GF-D8 (cell line): ENCODE data around the gene MTFR2.
"Not testable (repeated sequence)": the region's sequence is repeated elsewhere in the genome, so short reads cannot be mapped to it uniquely, and the experiment has no call there.

ENCODE experiments used
- DNase-seq: peaks from one replicate; lab custom pipeline; 2025; lab: John Stamatoyannopoulos, UW

MTFR2 gene

DNA sequence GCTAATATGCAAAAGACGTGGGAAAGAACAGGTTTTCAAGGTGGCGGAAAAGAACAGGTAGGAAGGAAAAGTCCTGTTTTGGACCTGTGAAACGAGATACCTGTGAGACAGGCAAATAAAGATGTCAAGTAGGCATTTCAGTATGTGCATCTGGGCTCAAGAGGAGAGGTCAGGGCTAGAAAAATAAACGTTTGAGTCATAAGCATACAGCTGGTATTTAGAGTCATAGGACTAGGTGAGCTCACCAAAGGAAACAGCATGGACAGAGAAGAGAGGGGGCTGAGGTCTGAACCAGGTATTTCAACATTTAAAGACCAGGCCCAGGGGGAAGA, 14.9 kb downstream of the MTFR2 start:
- DNase-seq = no peak

DNA sequence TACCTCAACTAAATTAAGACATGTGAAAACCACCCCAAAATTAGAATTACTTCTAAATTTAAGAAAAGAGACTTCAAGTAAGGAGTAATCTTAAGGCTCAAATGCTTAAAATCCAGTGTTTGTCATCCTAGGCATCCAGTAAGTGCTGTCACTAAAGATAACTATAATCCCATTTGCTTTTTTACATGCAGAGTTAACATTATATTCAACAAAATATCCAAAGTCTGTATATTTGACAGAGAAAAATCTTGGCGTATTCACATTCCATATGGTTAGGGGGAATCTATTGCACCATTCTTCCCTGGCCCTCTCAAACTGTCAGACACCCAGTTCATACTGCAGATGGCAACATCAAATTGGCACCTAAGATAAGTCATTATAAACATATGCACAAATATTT, 17.4 kb downstream of the MTFR2 start:
- DNase-seq = no peak

DNA sequence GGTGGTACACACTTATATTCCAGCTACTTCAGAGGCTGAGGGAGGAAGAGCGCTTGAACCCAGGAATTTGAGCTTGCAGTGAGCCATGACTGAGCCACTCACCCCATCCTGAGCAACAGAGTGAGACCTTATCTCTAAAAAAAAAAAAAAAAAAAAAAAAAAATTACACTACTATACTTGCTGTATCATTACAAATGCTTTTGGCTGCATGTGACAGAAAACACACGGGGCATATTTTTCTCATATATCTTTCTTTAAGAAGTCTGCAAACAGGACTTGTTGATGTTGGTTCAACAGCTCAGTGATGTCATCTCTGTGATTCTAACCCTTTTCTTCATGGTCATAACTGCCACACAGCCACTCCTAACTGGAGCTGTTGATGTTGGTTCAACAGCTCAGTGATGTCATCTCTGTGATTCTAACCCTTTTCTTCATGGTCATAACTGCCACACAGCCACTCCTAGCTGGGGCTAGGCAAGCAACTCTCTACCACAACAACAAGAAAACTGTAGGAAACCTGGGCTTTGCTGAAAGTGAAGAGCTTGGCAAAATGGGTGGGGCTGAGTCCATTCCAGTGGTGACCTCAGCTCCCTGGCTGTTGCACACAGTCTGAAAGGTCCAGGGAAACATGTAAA, 19.8 kb downstream of the MTFR2 start:
- no peak for DNase-seq

DNA sequence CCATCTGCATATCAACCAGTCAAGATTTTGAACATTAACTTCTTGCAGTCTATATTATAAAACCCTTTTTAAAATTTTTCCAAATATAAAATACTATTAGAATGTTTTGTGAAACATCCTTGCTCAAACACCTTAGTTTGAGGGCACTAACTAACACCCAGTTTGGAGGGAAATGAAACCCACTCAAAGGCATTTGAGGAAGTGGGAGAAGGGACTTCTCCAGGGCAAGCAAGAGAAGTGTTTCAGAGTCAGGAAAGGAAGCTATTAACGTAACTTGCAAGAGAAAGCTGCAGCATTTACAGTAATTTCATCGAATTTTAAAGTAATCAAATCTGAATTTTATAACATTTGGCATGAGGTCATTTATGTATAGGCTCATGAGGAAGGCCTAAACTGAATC, 21.3 kb downstream of the MTFR2 start:
- DNase-seq = no peak

DNA sequence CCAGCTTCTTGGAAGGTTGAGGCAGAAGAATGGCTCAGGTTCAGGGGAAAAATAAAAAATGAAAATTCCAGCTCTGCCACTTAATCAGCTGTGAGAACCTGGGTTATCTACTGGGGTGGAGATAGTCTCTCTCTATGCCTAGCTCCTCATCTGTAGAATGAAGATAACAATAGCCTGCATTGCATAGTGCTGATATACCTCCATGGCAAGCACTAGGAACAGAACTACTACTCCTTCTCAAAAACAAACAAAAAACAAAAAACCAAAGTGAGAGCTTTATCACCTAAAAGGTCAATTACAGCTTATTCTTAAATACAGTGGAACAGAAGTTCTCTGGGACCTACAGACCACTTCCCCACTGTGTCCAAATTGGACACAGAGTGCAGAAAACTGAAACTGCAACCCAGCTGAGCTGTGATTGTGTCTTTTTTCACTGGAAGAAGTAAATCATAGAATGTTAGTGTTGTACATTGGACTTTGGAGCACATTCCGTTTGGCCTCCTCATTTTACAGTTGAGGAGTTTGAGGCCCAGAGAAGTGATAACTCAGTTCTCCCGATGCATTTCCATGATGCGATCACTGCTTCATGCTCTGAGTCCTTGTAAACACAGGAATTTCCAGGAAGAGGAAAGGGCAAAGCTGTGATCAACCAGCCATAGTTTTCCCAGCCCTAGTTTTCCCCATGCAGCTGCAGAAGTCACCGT, 23.3 kb downstream of the MTFR2 start:
- DNase-seq = no peak

DNA sequence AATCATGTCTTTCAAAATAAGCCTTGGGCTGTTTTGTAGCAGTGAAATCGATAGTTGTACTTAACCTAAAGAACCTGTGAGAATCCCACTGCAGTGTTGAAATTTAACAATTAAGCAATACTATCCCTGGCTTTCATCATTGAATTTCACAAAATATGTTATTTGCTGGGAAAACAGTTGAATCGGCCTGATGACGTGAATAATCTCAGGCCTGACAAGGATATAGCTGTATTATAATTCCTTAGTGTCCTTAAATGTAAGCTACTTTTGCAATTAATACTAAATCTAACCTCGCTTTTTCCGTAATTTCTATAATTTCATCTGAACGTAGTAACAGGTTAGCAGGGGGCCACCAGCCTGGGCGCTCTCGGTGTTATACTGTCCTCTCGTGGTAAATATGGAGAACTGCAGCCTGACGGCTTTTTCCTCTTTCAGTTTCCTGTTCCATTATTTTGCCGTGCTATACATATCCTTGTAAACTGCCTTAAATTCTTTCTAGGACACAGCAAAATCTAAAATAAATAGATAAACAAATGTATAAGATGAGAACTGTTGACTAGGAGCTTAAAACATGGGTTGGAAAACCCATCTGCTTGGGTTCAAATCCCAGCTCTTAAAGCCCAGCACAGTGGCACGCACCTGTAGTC, 24.0 kb downstream of the MTFR2 start:
- no peak for DNase-seq

DNA sequence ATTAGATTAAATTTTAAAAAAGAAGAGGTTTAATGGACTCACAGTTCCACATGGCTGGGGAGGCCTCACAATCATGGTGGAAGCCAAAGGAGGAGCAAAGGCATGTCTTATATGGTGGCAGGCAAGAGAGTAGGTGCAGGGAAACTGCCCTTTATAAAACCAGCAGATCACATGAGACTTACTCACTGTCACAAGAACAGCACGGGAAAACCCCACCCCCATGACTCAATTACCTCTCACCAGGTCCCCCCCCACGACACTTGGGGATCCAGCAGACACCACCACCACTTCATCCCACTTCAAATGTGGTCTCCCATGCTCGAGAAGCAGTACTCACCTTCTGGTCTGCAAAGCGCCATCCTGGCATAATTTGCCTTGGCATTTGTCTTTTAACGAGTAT, 24.6 kb downstream of the MTFR2 start:
- no peak for DNase-seq

DNA sequence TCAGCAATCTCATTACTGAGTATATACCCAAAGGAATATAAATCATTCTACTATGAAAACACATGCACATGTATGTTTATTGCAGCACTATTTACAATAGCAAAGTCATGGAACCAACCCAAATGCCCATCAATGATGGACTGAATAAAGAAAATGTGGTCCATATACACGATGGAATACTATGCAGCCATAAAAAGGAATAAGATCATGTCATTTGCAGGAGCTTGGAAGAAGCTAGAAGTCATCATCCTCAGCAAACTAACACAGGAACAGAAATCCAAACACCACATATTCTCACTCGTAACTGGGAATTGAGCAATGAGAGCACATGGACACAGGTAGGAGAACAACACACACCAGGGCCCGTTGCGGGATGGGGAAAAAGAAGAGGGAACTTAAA, 25.1 kb downstream of the MTFR2 start:
- not testable (repeated sequence) for DNase-seq

DNA sequence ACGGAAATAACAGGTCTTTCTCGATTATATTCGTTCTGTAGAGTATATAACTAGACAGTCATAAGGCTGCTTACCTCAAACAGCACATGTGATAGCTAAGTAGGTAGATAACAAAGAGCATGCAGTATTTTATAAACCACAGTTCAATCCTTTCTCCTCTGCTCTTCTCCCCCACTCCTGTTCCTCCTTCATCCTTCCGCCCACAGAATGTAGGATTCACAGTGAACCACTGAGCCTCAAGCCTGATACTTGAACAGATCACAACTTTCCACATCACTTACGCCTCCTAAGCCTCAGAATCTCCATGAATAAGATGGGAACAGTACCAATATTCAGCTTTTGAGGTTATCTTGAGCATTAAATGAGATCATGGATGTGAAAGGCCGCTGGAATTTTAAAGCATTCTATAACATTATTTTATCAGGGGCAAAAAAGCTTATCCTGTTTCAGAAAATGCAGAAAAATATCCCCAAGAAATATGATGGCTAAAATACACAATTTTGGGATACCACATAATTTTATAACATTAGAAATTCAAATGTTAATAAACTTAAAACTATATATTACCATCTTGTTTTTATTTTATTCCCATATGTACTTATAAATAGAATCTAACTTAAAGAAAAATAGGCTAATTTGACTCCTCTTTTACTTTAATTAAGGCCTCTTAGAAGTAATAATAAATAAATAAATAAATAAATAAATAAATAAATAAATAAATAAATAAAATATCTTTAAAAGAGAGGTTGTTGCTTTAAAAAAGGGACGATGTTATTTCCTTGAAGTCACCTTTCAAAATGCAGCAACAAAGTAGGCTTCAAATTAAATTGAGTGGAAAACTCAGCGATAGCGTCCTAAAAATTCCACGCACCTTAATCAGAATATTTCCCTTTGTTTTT, 33.4 kb downstream of the MTFR2 start:
- DNase-seq = no peak

DNA sequence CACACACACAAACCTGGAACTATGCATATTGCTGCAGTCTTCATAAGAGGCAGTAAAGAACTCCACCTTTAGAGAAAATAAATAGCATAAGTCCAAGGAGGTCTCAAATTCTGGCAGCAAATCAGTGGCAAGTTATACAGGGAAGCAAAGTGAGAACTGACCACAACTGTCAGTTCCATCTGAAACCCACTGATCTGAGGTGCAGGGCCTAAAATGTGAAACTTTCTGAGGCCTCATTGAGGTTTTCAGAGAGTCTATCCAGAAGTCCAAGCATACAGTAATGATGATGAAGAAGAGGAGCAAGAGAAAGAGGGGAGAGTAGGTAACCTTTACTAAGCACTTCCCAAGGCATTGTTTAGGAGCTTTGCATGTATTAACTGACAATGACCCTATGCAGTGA, 36.3 kb downstream of the MTFR2 start:
- no peak for DNase-seq

DNA sequence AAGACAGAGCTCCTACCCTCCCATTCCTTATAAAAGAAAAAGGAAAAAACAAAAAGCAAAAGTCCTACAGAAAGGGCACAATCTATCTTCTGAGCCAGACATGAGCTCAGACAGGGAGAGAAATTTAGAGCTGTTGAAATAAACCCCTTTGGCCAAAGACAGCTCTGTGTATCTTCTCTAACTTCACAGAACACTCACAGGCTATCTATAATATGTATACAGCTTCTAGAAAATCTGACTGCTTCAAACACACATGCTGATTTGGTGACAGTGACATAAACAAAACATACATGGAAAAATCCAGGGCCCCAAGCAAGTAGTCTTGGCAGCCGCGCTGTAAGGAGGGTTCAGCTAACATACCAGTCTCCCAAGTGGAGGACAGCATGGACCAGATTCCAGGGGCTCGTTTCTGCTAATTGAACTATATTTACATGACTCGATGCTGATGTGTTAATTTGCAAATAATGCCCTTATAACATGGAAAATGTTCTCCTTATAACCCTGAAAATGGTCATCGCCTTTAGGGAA, 37.0 kb downstream of the MTFR2 start:
- no peak for DNase-seq

DNA sequence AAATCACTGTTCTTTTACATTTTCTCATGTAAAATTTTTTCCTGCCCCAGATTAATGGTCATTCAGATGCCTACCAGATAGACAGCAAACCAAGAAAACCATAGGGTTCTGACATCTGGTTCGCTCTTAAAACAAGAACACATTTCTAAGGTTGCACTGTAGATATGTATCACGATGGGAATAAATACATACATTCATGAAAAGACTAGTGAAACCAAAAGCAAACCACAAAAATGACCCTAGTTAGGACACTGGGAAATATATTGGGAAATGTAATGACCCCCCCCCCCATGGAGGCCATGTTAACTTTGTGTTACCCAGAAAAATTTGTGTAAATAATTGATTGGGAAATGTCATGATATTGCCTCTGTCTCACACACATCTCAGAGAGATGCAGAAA, 37.5 kb downstream of the MTFR2 start:
- no peak for DNase-seq

DNA sequence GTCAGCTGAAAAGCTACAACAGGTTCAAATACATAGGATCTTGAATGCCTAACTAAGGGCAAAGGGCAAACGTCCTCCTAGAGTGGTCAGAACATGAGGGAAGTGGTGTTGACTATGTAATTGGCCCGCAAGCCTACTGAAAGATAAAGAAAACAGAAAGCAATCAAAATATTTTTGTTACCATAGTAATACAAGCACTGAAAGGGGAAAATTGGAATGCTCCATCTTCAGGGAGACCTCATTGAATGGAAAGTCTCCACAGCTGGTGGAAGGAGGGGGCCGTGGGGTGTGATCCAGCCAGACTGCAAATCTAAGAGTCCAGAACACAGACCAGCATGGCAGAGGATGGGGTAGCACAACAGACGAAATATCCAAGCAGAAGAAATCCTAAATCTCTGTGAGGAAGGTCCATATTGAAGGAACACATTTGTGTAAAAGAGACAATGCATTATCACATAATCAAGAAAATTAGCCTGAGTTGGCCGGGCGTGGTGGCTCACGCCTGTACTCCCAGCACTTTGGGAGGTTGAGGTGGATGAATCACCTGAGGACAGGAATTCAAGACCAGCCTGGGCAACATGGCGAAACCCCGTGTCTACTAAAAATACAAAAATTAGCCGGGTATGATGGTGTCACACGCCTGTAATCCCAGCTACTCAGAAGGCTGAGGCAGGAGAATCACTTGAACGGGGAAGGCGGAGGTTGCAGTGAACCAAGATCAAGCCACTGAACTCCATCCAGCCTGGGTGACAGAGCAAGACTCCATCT, 39.5 kb downstream of the MTFR2 start:
- DNase-seq = no peak

DNA sequence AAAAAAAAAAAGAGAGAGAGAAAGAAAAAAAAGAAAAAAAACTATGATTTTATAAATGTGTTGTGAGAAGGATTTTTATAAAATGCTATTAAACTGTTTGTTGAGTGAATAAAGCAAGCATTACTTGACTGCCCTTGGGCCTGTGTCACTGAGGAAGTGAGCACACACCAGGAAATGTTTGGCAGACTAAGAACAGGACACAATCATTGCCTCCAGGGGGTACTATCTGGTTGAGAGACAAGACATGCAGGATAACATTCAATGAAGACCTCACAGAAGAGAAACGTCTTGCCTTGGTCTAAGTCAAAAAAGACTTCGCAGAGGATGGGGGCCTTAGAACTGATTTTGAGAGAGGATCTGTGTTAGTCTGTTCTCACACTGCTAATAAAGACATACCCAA, 40.6 kb downstream of the MTFR2 start:
- DNase-seq = no peak

DNA sequence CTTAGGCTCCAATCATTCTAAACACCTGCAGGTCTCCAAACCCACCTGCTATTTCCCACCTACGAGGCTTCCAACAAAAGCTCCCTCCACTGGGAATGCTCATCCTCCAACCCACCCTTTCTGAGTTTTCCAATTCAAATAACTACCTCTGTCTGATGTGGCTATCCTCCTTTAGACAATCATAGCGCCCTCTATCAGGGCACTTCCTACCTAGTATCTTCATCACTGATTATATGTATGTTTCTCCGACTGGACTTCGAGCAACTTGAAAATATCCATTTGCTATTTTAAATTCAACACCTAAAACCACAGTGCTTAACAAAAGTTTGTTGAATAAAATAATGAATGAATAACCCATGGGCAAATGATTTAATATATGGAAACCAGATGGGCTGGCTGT, 41.3 kb downstream of the MTFR2 start:
- DNase-seq = no peak

DNA sequence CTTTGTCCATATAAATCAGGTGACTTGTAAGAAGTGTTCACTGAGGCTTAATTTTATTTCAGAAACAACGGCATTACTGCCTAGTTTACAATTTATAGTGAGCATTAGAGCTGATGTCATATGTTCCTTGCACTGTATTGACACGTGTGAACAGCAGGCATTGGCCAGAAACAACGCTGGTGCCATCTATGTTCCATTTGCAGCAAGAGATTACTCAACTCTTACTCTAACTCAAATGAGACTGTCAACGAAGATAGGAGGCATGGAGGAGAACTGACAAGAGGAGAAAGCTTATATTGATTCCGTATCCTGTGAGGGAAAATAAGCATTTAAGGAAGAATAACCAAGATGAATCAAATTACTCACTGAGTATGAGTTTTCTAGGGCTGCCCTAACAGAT, 48.4 kb downstream of the MTFR2 start:
- no peak for DNase-seq

DNA sequence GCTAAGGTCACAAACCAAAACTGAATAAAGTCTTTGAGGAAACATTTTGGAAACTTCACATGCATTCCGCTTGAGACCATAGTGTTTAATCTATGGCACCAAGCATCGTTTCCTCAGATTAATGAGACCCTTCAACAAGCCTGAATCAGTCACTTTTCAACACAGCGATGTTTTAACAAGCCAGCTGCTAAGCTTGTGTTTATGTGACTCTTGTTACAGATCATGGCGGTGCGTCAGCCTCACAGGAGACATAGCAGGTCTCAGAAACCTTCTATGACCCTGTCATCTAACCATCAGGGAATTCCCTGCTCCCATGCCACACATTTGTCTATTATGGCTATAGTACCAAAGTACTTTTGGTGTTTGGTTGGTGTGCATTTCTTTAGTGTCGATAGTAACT, 57.2 kb downstream of the MTFR2 start:
- no peak for DNase-seq

DNA sequence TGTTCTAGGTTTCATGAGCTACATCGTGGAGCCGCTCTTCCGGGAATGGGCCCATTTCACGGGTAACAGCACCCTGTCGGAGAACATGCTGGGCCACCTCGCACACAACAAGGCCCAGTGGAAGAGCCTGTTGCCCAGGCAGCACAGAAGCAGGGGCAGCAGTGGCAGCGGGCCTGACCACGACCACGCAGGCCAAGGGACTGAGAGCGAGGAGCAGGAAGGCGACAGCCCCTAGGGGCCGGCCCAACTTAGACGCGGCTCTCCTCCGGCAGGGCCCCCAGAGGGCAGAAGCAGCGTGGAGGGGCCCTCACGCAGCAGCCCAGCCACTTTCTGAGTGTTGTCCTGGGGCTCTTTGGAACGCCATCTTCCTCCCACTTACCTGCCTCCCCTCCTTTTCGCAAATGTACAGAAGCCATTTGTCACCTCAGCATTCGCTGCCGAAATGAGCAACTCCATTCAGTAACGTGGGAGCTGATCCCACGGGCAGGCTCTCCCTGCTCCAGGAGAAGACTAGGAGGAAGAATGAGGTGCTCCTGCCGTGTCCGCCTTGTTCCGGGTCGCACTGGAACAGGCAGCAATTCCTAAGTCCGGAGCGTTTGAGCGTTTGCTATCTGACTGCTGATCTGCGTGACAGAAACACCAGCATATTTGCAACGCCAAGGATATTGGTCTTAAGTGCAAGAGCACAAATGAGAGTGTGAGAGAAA, 58.4 kb downstream of the MTFR2 start:
- no peak for DNase-seq

DNA sequence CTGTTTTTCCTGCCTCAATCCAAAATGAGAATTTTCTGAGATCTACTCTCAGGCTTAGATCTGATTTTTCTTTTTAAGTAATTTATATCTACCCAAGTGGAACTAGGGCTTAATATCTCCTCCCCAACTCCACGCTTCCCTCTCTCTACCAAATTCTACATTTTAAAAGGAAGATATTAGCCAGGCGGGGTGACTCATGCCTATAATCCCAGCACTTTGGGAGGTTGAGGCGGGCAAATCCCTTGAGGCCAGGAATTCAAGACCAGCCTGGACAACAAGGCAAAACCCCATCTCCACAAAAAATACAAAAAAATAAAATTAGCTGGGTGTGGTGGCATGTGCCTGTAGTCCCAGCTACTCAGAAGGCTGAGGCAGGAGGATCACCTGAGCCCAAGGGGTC, 61.0 kb downstream of the MTFR2 start:
- no peak for DNase-seq

DNA sequence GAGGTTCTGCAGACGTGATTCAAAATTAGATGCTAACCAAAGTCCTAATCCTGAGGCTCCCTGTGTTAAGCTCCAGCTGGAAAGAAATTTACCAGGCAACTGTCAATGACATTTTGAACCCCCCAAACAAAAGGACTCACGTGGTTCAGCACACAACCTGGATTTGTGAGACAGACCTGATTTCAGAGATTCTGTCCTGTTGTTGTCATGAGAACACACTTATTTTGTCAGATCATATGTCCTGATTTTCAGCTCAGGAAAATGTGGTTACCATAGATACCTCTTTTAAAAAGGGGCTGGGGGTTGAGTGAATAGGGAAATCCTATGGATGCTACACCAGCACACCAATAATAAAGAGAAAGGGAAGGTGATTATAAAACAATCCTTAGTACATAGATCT, 61.6 kb downstream of the MTFR2 start:
- DNase-seq = no peak

DNA sequence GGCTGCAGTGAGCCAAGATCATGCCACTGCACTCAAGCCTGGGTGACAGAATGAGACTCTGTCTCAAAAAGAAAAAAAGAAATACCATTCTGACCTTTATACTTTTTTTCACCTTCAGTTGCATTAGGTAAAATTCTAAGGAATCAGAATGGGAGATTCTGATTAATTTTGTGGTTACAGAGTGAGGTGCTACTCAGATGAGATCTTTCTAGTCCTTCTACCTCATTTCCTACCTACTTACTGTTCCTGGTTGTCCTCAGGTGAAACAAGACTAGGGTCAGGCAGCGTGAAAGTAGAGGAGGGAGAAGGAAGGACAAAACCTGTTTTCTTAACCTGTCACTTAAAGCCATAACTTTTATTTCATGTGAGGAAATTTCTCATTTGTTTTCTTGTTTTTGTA, 63.7 kb downstream of the MTFR2 start:
- no peak for DNase-seq
